ENCODE data around the gene KAT6B. TPM values are rescaled to one million over a fixed set of nuclear protein-coding genes. Genes with fewer than 3 reads are reported as not detected.
"Not testable (repeated sequence)": the region's sequence is repeated elsewhere in the genome, so short reads cannot be mapped to it uniquely, and the experiment has no call there.

KAT6B gene
- total RNA-seq, 1 donor from 2014 or later, result 48.3 TPM

DNA sequence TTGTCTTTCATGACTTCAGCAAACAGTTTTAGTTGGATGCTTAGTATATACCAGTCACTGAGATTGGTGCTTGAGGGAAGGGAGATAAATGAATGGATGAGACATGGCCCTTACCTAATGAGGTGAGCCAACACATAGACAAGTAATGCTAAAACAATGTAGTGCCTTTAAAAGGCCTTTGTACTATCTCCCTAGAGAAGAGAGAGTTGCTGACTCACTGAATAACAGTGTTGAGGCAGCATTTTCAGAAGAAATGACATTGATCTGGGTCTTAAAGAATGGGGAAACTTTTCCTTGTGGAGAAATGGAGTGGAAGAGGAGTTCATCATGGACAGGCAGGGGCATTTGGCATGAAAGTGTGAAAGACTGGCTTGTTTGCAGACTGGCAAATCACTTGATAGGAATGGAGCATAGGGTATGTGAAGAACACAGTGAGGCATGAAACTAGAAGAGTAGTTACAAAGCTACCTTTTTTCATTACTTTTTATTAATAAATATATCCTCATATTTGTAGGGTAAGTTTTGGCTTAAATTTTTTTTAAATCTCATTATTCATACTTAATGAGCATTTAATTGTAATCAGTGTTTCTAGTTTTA lies 91.2 kb downstream of the KAT6B start:
- Mint-ChIP-seq H3K9me3 (peaks cover 5% of the 10 kb centered on the region), H3K4me3 (no peak overlapping the region), H3K36me3 (peaks cover 15% of the 10 kb centered on the region), H3K27me3 (no peaks in the 10 kb centered on the region), H3K27ac (peak overlapping the region; percentile 55), H3K4me1 (ENCODE audit: unreplicated experiment) (peaks cover 24% of the 10 kb centered on the region)
- no peak for DNase-seq (ENCODE audit: extremely low spot score, unreplicated experiment)
- TF ChIP-seq, protein P1, sequence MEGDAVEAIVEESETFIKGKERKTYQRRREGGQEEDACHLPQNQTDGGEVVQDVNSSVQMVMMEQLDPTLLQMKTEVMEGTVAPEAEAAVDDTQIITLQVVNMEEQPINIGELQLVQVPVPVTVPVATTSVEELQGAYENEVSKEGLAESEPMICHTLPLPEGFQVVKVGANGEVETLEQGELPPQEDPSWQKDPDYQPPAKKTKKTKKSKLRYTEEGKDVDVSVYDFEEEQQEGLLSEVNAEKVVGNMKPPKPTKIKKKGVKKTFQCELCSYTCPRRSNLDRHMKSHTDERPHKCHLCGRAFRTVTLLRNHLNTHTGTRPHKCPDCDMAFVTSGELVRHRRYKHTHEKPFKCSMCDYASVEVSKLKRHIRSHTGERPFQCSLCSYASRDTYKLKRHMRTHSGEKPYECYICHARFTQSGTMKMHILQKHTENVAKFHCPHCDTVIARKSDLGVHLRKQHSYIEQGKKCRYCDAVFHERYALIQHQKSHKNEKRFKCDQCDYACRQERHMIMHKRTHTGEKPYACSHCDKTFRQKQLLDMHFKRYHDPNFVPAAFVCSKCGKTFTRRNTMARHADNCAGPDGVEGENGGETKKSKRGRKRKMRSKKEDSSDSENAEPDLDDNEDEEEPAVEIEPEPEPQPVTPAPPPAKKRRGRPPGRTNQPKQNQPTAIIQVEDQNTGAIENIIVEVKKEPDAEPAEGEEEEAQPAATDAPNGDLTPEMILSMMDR (conservative IDR thresholded peaks at IDR 0.05), result no peak

DNA sequence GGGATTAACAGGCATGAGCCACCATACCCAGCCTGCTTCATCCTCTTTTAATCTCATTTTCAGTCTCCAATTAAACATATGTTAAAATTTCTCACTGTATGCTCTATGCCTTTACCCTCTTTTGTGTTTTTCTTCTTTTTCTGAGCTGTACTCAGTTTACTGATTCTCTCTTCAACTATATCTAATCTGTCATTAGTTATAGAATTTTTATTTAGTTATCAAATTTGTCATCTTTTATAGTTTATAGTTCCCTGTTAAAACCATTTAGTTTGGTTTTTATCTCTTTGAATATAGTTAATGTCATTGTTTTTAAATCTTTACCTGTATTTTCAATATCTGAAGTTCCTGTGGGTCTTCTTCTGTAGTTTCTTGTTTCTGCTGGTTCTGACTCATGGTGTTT lies 93.3 kb downstream of the KAT6B start:
- Mint-ChIP-seq H3K4me1 (ENCODE audit: unreplicated experiment) (peaks cover 43% of the 10 kb centered on the region), H3K27me3 (no peaks in the 10 kb centered on the region), H3K4me3 (no peak overlapping the region), H3K27ac (no peak overlapping the region), H3K9me3 (peaks cover 5% of the 10 kb centered on the region), H3K36me3 (peaks cover 15% of the 10 kb centered on the region)
- TF ChIP-seq, protein P1 (conservative IDR thresholded peaks at IDR 0.05), result no peak
- DNase-seq (ENCODE audit: extremely low spot score, unreplicated experiment), result no peak

DNA sequence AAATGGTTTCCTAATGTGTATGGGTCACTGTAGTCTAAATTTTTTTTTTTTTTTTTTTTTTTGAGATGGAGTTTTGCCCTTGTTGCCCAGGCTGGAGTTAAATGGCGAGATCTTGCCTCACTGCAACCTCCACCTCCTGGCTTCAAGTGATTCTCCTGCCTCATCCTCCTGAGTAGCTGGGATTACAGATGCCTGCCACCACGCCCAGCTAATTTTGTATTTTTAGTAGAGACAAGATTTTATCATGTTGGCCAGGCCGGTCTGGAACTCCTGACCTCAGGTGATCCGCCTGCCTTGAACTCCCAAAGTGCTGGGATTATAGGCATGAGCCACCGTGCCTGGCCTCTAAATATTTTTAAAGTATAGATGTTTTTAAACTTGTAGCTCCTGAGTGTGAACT lies 94.7 kb downstream of the KAT6B start:
- not testable (repeated sequence) for DNase-seq (ENCODE audit: extremely low spot score, unreplicated experiment); H3K27ac Mint-ChIP-seq; H3K27me3 Mint-ChIP-seq; H3K9me3 Mint-ChIP-seq; H3K4me3 Mint-ChIP-seq
- peaks cover 15% of the 10 kb centered on the region for H3K36me3 Mint-ChIP-seq
- H3K4me1 Mint-ChIP-seq (ENCODE audit: unreplicated experiment), result peaks cover 46% of the 10 kb centered on the region

DNA sequence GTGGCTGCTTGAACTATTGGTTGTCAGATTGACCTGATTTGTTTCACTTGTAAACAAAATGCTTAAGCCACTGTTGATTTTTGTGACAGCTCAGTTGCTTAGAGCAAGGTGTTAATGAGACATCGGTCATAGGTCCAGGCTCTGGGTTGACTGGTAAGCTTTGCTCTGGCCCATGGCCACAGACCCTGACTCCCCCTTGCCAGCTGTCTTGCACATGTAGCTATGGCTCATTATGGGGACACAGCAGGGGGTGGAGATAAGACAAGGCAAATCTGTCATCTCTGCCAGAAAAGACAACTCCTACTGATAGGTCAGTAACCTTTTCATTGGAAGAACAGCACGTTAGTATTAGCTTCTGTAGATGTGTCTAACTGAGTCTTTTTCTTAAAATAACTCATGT lies 95.3 kb downstream of the KAT6B start:
- Mint-ChIP-seq H3K27ac (no peak overlapping the region), H3K4me3 (no peak overlapping the region), H3K36me3 (peaks cover 15% of the 10 kb centered on the region), H3K9me3 (peaks cover 5% of the 10 kb centered on the region), H3K27me3 (no peaks in the 10 kb centered on the region), H3K4me1 (ENCODE audit: unreplicated experiment) (peaks cover 47% of the 10 kb centered on the region)
- TF ChIP-seq, protein P1 (conservative IDR thresholded peaks at IDR 0.05), result no peak
- no peak for DNase-seq (ENCODE audit: extremely low spot score, unreplicated experiment)

DNA sequence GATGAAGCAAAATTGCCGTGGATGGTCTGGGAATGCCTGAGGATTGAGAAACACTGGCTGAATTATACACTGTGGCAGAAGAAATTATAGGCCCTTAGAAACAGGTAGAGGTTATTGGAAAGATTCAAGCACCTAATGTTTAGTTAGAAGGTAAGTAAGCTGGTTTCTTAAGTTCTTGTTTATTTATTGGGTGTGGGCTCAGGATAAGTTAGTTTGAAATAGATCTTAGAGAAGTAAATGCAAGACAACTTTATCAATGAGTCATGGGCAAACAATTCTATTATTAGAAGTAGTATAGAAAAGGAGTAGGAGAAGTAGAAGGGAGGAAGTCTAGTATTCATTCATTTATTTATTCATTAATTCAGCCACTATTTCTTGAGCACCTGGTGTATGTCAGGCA lies 96.5 kb downstream of the KAT6B start:
- DNase-seq (ENCODE audit: extremely low spot score, unreplicated experiment), result no peak
- TF ChIP-seq, protein P1 (conservative IDR thresholded peaks at IDR 0.05), result no peak
- Mint-ChIP-seq H3K27ac (peak overlapping the region; percentile 11), H3K4me1 (ENCODE audit: unreplicated experiment) (peaks cover 46% of the 10 kb centered on the region), H3K4me3 (no peak overlapping the region), H3K9me3 (no peaks in the 10 kb centered on the region), H3K27me3 (no peaks in the 10 kb centered on the region), H3K36me3 (peaks cover 15% of the 10 kb centered on the region)

DNA sequence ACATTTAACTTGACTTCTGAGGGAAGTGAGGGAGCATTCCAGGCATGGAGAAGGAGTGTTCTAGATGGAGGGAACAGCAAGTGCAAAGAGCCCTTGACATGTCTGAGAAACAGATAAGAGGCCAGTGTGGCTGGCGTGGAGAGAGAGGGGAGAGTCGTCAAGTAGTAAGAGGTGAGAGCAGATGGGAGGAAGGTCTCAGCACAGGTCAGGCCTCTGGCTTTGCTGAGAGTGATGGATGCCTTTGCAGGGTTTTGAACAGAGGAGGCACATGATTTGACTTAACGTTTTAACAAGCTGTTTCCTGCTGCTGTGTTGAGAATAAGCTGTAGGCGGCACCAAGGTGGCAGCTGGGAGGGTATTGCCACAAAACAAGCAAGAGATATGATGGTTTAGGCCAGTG lies 97.2 kb downstream of the KAT6B start:
- Mint-ChIP-seq H3K4me1 (ENCODE audit: unreplicated experiment) (peaks cover 49% of the 10 kb centered on the region), H3K4me3 (peak overlapping the region; percentile 37), H3K27me3 (no peaks in the 10 kb centered on the region), H3K9me3 (no peaks in the 10 kb centered on the region), H3K27ac (peak overlapping the region; percentile 11), H3K36me3 (peaks cover 15% of the 10 kb centered on the region)
- TF ChIP-seq, protein P1 (conservative IDR thresholded peaks at IDR 0.05), result no peak
- no peak for DNase-seq (ENCODE audit: extremely low spot score, unreplicated experiment)
